PC-3 (cell line): ENCODE results near the gene EPB41L2. TPM values are rescaled to one million over a fixed set of nuclear protein-coding genes. Genes with fewer than 3 reads are reported as not detected.

Source experiments
- ATAC-seq: fragments of 200-7000 bp; cut with Tn5 transposase; 2 replicates; pipeline ENCODE4 v1.9.1; 2020; ENCODE audit warnings: mild to moderate bottlenecking, moderate library complexity
- BruUV-seq: library from RNA; stranded (reverse); fragments of 400-500 nt; replicated peaks from 2 replicates; lab custom pipeline; 2021; lab: Mats Ljungman, UMichigan
- CTCF ChIA-PET: fragments of 300-600 bp; sonication (Branson Sonifier 250); formaldehyde crosslinking; loops from one replicate; lab custom pipeline; 2022; ENCODE audit warnings: antibody characterized with exemption; lab: Charles Lee
- POLR2A ChIA-PET: fragments of 300-600 bp; sonication (Branson Sonifier 250); formaldehyde crosslinking; loops from one replicate; lab custom pipeline; 2022; ENCODE audit warnings: antibody characterized with exemption; ENCODE audit not compliant: unreplicated experiment; lab: Charles Lee
- DNase-seq: peaks from one replicate; pipeline ENCODE4 v3.0.0-alpha.2; 2015
- H2AFZ ChIP-seq: fragments of 300-600 bp; sonication (generic); 2 replicates; pipeline ENCODE4 v1.6.0; 2016; ENCODE audit warnings: antibody characterized with exemption, low read length
- H3F3A ChIP-seq: fragments of 300-600 bp; sonication (generic); one replicate; pipeline ENCODE4 v1.6.0; 2017; ENCODE audit warnings: antibody characterized with exemption, low read length, control low read depth, mild to moderate bottlenecking; ENCODE audit not compliant: unreplicated experiment
- H3K27ac ChIP-seq: fragments of 300-600 bp; sonication (generic); 2 replicates; pipeline ENCODE4 v1.5.1; 2016; ENCODE audit warnings: mild to moderate bottlenecking, low read length
- H3K27me3 ChIP-seq: fragments of 300-600 bp; sonication (generic); 2 replicates; pipeline ENCODE4 v1.6.1; 2016; ENCODE audit warnings: low read length, mixed read lengths
- H3K36me3 ChIP-seq: fragments of 300-600 bp; sonication (generic); 2 replicates; pipeline ENCODE4 v1.6.1; 2016; ENCODE audit warnings: low read depth, mixed run types, low read length, mixed read lengths
- H3K4me1 ChIP-seq: fragments of 300-600 bp; sonication (generic); 2 replicates; pipeline ENCODE4 v1.5.1; 2016; ENCODE audit warnings: low read length; ENCODE audit not compliant: insufficient read depth
- H3K4me2 ChIP-seq: fragments of 300-600 bp; sonication (generic); 2 replicates; pipeline ENCODE4 v1.6.0; 2016; ENCODE audit warnings: low read length
- H3K4me3 ChIP-seq: fragments of 300-600 bp; sonication (generic); 2 replicates; pipeline ENCODE4 v1.5.1; 2016; ENCODE audit warnings: mild to moderate bottlenecking, low read length, mixed read lengths
- H3K79me2 ChIP-seq: fragments of 300-600 bp; sonication (generic); 2 replicates; pipeline ENCODE4 v1.6.1; 2017; ENCODE audit warnings: low read length, mixed read lengths
- H3K9ac ChIP-seq: fragments of 300-600 bp; sonication (generic); 2 replicates; pipeline ENCODE4 v1.6.0; 2016; ENCODE audit warnings: mild to moderate bottlenecking, low read length
- H3K9me2 ChIP-seq: fragments of 300-600 bp; sonication (generic); replicated peaks from 2 replicates; pipeline ENCODE4 v1.6.1; 2016; ENCODE audit warnings: mixed run types, low read length, mixed read lengths
- H3K9me3 ChIP-seq: fragments of 300-600 bp; sonication (generic); 2 replicates; pipeline ENCODE4 v1.6.1; 2016; ENCODE audit warnings: low read length, mixed read lengths
- H4K20me1 ChIP-seq: fragments of 300-600 bp; sonication (generic); 2 replicates; pipeline ENCODE4 v1.6.1; 2016; ENCODE audit warnings: low read length, mixed read lengths
- EZH2 ChIP-seq: fragments of 300-600 bp; sonication (generic); IDR thresholded peaks from one replicate; pipeline ENCODE4 v1.6.1; 2017; ENCODE audit warnings: antibody characterized with exemption, mild to moderate bottlenecking, low read length; ENCODE audit not compliant: unreplicated experiment
- EZH2phosphoT487 ChIP-seq: fragments of 300-600 bp; sonication (generic); IDR thresholded peaks from 2 replicates; pipeline ENCODE4 v1.6.1; 2018; ENCODE audit warnings: mild to moderate bottlenecking, antibody characterized with exemption, low read length, borderline replicate concordance
- intact Hi-C: fragments of 100-400 bp; cut with micrococcal nuclease; formaldehyde crosslinking; loops from 2 replicates; pipeline ENCODE4 v1.9.0; 2023
- total RNA-seq: library from RNA; depleted of rRNA; stranded (reverse); fragments of >200 nt; gene quantifications from 2 replicates; pipeline ENCODE4 v1.2.3, GENCODE V29; 2014
- TF ChIP-seq, protein P1 (sequence below): fragments of 300-600 bp; sonication (generic); conservative IDR thresholded peaks from 2 replicates; pipeline ENCODE4 v1.5.1; 2017; ENCODE audit warnings: antibody characterized with exemption, low read depth, mild to moderate bottlenecking, low read length

Gene EPB41L2
- total RNA-seq, 1 experiment from 2014 or later: 26.9 TPM

- Histone ChIP-seq H3K4me3 (no peak overlapping the region), H3K9ac (no peak overlapping the region), H3K9me2 (no peaks in the 10 kb centered on the region), H2AFZ (no peak overlapping the region), H3F3A (no peaks in the 10 kb centered on the region), H3K4me2 (0 out of 2 replicates have a peak overlapping the region, but pooled peaks have one; percentile 38), H3K9me3 (no peaks in the 10 kb centered on the region), H3K27me3 (no peaks in the 10 kb centered on the region), H3K36me3 (no peaks in the 10 kb centered on the region), H3K4me1 (peaks cover 16% of the 10 kb centered on the region), H3K27ac (0 out of 2 replicates have a peak overlapping the region, but pooled peaks have one; percentile 23), H3K79me2 (no peaks in the 10 kb centered on the region), H4K20me1 (no peaks in the 10 kb centered on the region)
- TF ChIP-seq EZH2phosphoT487: no peak
- intact Hi-C loops: no loop called here
- DNase-seq (peak; percentile 23), ATAC-seq (no peak)
- CTCF ChIA-PET: no interaction called here
- BruUV-seq: no TSS peak
- POLR2A ChIA-PET: no interaction called here
These were observed 117.0 kb downstream of the EPB41L2 start for GRCh38 chr6:130946076-130946475.

- no peak overlapping the region for H3K9ac ChIP-seq
- H3K4me2 ChIP-seq: peak overlapping the region; percentile 38; the same call in 1 of the 2 replicates
- no peak overlapping the region for H2AFZ ChIP-seq
These were observed 117.6 kb downstream of the EPB41L2 start for GRCh38 chr6:130945401-130945919.

GRCh38 chr6:130944486-130944885 lies 118.6 kb downstream of the EPB41L2 start:
- H3K4me3 ChIP-seq: no peak overlapping the region
- no peaks in the 10 kb centered on the region for H3F3A ChIP-seq
- ATAC-seq (no peak), DNase-seq (no peak)
- H3K9me2 ChIP-seq: no peaks in the 10 kb centered on the region
- H3K9ac ChIP-seq: no peak overlapping the region
- no peaks in the 10 kb centered on the region for H3K36me3 ChIP-seq
- H3K4me1 ChIP-seq: peaks cover 16% of the 10 kb centered on the region
- POLR2A ChIA-PET: no interaction called here
- H2AFZ ChIP-seq: no peak overlapping the region
- H3K27me3 ChIP-seq: no peaks in the 10 kb centered on the region
- TF ChIP-seq EZH2 (no peak), EZH2phosphoT487 (no peak)
- TF ChIP-seq, protein P1, sequence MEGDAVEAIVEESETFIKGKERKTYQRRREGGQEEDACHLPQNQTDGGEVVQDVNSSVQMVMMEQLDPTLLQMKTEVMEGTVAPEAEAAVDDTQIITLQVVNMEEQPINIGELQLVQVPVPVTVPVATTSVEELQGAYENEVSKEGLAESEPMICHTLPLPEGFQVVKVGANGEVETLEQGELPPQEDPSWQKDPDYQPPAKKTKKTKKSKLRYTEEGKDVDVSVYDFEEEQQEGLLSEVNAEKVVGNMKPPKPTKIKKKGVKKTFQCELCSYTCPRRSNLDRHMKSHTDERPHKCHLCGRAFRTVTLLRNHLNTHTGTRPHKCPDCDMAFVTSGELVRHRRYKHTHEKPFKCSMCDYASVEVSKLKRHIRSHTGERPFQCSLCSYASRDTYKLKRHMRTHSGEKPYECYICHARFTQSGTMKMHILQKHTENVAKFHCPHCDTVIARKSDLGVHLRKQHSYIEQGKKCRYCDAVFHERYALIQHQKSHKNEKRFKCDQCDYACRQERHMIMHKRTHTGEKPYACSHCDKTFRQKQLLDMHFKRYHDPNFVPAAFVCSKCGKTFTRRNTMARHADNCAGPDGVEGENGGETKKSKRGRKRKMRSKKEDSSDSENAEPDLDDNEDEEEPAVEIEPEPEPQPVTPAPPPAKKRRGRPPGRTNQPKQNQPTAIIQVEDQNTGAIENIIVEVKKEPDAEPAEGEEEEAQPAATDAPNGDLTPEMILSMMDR: no peak
- intact Hi-C loops: no loop called here
- BruUV-seq: no TSS peak
- no peaks in the 10 kb centered on the region for H3K9me3 ChIP-seq
- H3K4me2 ChIP-seq: no peak overlapping the region
- no peaks in the 10 kb centered on the region for H4K20me1 ChIP-seq
- CTCF ChIA-PET: no interaction called here
- H3K27ac ChIP-seq: no peak overlapping the region
- H3K79me2 ChIP-seq: no peaks in the 10 kb centered on the region

More at GRCh38 chr6:130945401-130945919, 117.6 kb downstream of the EPB41L2 start:
- H3K27me3 ChIP-seq: no peaks in the 10 kb centered on the region
- no peaks in the 10 kb centered on the region for H3K9me2 ChIP-seq
- no peaks in the 10 kb centered on the region for H4K20me1 ChIP-seq
- no TSS peak for BruUV-seq
- H3K4me1 ChIP-seq: peaks cover 16% of the 10 kb centered on the region
- POLR2A ChIA-PET: no interaction called here
- CTCF ChIA-PET: no interaction called here
- H3K79me2 ChIP-seq: no peaks in the 10 kb centered on the region
- H3K4me3 ChIP-seq: 0 out of 2 replicates have a peak overlapping the region, but pooled peaks have one; percentile 11
- ATAC-seq (peak; percentile 33; the same call in 1 of the 2 replicates), DNase-seq (peak; percentile 10)
- H3K27ac ChIP-seq: 0 out of 2 replicates have a peak overlapping the region, but pooled peaks have one; percentile 23
- no peaks in the 10 kb centered on the region for H3K36me3 ChIP-seq
- no peak for TF ChIP-seq EZH2
- TF ChIP-seq, protein P1: no peak
- TF ChIP-seq EZH2phosphoT487: no peak
- intact Hi-C loops: no loop called here
- no peaks in the 10 kb centered on the region for H3K9me3 ChIP-seq
- no peaks in the 10 kb centered on the region for H3F3A ChIP-seq
